SK-N-MC (cell line): Measurements from ENCODE around the gene NOS2.
"Not testable (repeated sequence)": the region's sequence is repeated elsewhere in the genome, so short reads cannot be mapped to it uniquely, and the experiment has no call there.

Experiments used
- DNase-seq: peaks from one replicate; pipeline ENCODE4 v3.0.0-alpha.2; 2011; ENCODE audit warnings: low read depth, low spot score
- H3K27ac ChIP-seq: fragments of 200-600 bp; sonication (generic); 2 replicates; pipeline ENCODE4 v1.5.1; 2016; ENCODE audit warnings: mixed run types
- H3K36me3 ChIP-seq: fragments of 200-600 bp; sonication (generic); 2 replicates; pipeline ENCODE4 v1.6.1; 2017; ENCODE audit warnings: antibody characterized with exemption, low read length, mixed read lengths; ENCODE audit not compliant: insufficient read depth
- H3K4me3 ChIP-seq: fragments of 200-600 bp; sonication (generic); 2 replicates; pipeline ENCODE4 v1.5.1; 2016
- H3K9ac ChIP-seq: fragments of 200-600 bp; sonication (generic); 2 replicates; pipeline ENCODE4 v1.8.0; 2017; ENCODE audit warnings: mixed run types, mixed read lengths; ENCODE audit not compliant: insufficient read length
- H3K9me3 ChIP-seq: fragments of 200-600 bp; sonication (generic); 2 replicates; pipeline ENCODE4 v1.6.1; 2017; ENCODE audit warnings: low read depth, mild to moderate bottlenecking, antibody characterized with exemption, low read length, moderate library complexity, mixed read lengths
- EZH2 ChIP-seq: fragments of 200-600 bp; sonication (generic); IDR thresholded peaks from one replicate; pipeline ENCODE4 v1.6.1; 2017; ENCODE audit warnings: antibody characterized with exemption
- FOXP2 ChIP-seq: optimal IDR thresholded peaks from 2 replicates; pipeline ENCODE3; 2011; ENCODE audit warnings: mild to moderate bottlenecking, moderate library complexity; ENCODE audit not compliant: insufficient read depth; ENCODE audit errors: extremely low read length, control extremely low read depth
- POLR2AphosphoS5 ChIP-seq: IDR thresholded peaks from 2 replicates; pipeline ENCODE4 v1.6.1; 2012; ENCODE audit warnings: mild to moderate bottlenecking, low read depth, low read length, borderline replicate concordance

The NOS2 gene

GRCh38 chr17:27755706-27756466 is 44.4 kb downstream of the NOS2 start:
- DNase-seq, result no peak
- Histone ChIP-seq H3K36me3 (no peaks in the 10 kb centered on the region), H3K9ac (no peak overlapping the region), H3K27ac (no peak overlapping the region), H3K4me3 (no peak overlapping the region), H3K9me3 (no peaks in the 10 kb centered on the region)
- TF ChIP-seq POLR2AphosphoS5 (no peak), FOXP2 (no peak), EZH2 (no peak)

- Histone ChIP-seq H3K9me3 (no peaks in the 10 kb centered on the region), H3K4me3 (no peak overlapping the region), H3K36me3 (no peaks in the 10 kb centered on the region), H3K9ac (no peak overlapping the region), H3K27ac (no peak overlapping the region)
- no peak for TF ChIP-seq FOXP2
- no peak for TF ChIP-seq EZH2
- TF ChIP-seq POLR2AphosphoS5, result no peak
- DNase-seq, result no peak
These were observed 45.8 kb downstream of the NOS2 start for GRCh38 chr17:27754549-27754948.

GRCh38 chr17:27753726-27754125 is 46.6 kb downstream of the NOS2 start:
- not testable (repeated sequence) for H3K4me3 ChIP-seq, H3K27ac ChIP-seq, H3K9ac ChIP-seq, DNase-seq, H3K36me3 ChIP-seq, H3K9me3 ChIP-seq

- H3K9ac ChIP-seq, DNase-seq: not testable (repeated sequence)
These were observed 47.3 kb downstream of the NOS2 start for GRCh38 chr17:27752831-27753619.

GRCh38 chr17:27751622-27752490 is 48.5 kb downstream of the NOS2 start:
- Histone ChIP-seq H3K4me3 (no peak overlapping the region), H3K9ac (no peak overlapping the region), H3K9me3 (no peaks in the 10 kb centered on the region), H3K27ac (no peak overlapping the region), H3K36me3 (no peaks in the 10 kb centered on the region)
- no peak for DNase-seq
- no peak for TF ChIP-seq EZH2
- no peak for TF ChIP-seq FOXP2
- TF ChIP-seq POLR2AphosphoS5, result no peak

More at GRCh38 chr17:27752831-27753619, 47.3 kb downstream of the NOS2 start:
- not testable (repeated sequence) for H3K4me3 ChIP-seq, H3K36me3 ChIP-seq, H3K27ac ChIP-seq, H3K9me3 ChIP-seq

- no peak for TF ChIP-seq EZH2
- TF ChIP-seq POLR2AphosphoS5, result no peak
- no peak for TF ChIP-seq FOXP2
- no peak for DNase-seq
- Histone ChIP-seq H3K4me3 (no peak overlapping the region), H3K9me3 (no peaks in the 10 kb centered on the region), H3K9ac (no peak overlapping the region), H3K27ac (no peak overlapping the region), H3K36me3 (no peaks in the 10 kb centered on the region)
These were observed 49.2 kb downstream of the NOS2 start for GRCh38 chr17:27751166-27751565.

GRCh38 chr17:27749562-27750150 is 50.7 kb downstream of the NOS2 start:
- not testable (repeated sequence) for H3K4me3 ChIP-seq, H3K9ac ChIP-seq, DNase-seq, H3K9me3 ChIP-seq, H3K36me3 ChIP-seq, H3K27ac ChIP-seq

- no peak for DNase-seq
- Histone ChIP-seq H3K9ac (no peak overlapping the region), H3K4me3 (no peak overlapping the region), H3K9me3 (no peaks in the 10 kb centered on the region), H3K36me3 (no peaks in the 10 kb centered on the region), H3K27ac (no peak overlapping the region)
- no peak for TF ChIP-seq EZH2
- TF ChIP-seq POLR2AphosphoS5, result no peak
- TF ChIP-seq FOXP2, result no peak
These were observed 51.9 kb downstream of the NOS2 start for GRCh38 chr17:27748360-27748825.
